BLaER1 (cell line): ENCODE measurements around the gene ISYNA1.
A peak's percentile ranks its signal among the peaks of the same experiment; 100 is the strongest.

Experiments
- H3K27ac ChIP-seq: shearing (Covaris generic); formaldehyde crosslinking; 2 replicates; pipeline ENCODE4 v1.8.1; 2022
- H3K27me3 ChIP-seq: shearing (Covaris generic); formaldehyde crosslinking; 2 replicates; pipeline ENCODE4 v1.8.1; 2022
- H3K36me3 ChIP-seq: shearing (Covaris generic); formaldehyde crosslinking; 2 replicates; pipeline ENCODE4 v1.8.1; 2022
- H3K4me1 ChIP-seq: shearing (Covaris generic); formaldehyde crosslinking; 2 replicates; pipeline ENCODE4 v1.8.1; 2022
- H3K4me2 ChIP-seq: shearing (Covaris generic); formaldehyde crosslinking; 2 replicates; pipeline ENCODE4 v1.8.1; 2022
- H3K4me3 ChIP-seq: shearing (Covaris generic); formaldehyde crosslinking; 2 replicates; pipeline ENCODE4 v1.8.1; 2022
- H3K9ac ChIP-seq: shearing (Covaris generic); formaldehyde crosslinking; 2 replicates; pipeline ENCODE4 v1.8.1; 2022
- H3K9me3 ChIP-seq: shearing (Covaris generic); formaldehyde crosslinking; 2 replicates; pipeline ENCODE4 v1.8.1; 2022
- H4K20me1 ChIP-seq: shearing (Covaris generic); formaldehyde crosslinking; 2 replicates; pipeline ENCODE4 v1.8.1; 2022
- Cebpa-rat ChIP-seq: shearing (Covaris generic); IDR thresholded peaks from 2 replicates; pipeline ENCODE4 v1.8.1; 2022

ISYNA1 gene

DNA sequence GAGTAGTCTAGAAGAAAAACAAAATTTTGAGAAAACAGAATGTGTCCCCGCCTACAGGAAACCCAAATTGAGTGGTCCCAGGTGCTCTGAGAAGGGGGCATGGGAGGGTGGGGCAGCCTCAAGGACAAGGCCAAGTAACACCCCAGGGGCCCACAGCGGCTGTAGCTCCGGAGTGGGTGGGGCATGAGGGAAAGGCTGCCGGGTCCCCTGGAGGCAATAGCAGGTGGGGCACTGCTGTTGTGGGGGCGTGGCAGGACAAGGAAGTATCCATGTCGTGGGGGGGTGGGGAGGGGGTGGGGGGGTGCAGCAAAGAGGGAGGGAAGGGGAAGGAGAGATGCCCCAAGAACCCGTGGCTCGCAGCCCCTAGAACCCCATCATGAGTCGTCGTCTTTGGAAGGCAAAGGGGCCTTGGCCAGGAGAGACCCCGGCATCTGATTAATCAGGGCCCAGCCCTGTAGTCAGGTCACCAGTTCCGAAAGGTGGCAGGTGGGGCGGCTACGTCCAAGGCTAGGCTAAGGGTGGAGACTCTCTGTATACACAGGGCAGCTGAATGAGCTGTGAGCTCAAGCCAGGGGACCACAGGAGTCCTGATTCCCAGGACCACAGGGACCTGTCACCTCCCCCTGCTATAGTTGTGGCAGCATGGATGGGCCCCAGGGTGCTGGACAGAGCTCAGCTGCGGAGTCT, 7.5 kb upstream of the ISYNA1 start:
- H4K20me1 ChIP-seq = peaks cover 60% of the 10 kb centered on the region
- peaks cover 73% of the 10 kb centered on the region for H3K36me3 ChIP-seq
- peak overlapping the region; percentile 69 for H3K27ac ChIP-seq
- H3K27me3 ChIP-seq = no peaks in the 10 kb centered on the region
- TF ChIP-seq Cebpa-rat = no peak
- no peak overlapping the region for H3K4me3 ChIP-seq
- no peaks in the 10 kb centered on the region for H3K9me3 ChIP-seq
- peak overlapping the region; percentile 80 for H3K4me2 ChIP-seq
- H3K9ac ChIP-seq = peak overlapping the region; percentile 65; the same call in 1 of the 2 replicates
- peaks cover 51% of the 10 kb centered on the region for H3K4me1 ChIP-seq

DNA sequence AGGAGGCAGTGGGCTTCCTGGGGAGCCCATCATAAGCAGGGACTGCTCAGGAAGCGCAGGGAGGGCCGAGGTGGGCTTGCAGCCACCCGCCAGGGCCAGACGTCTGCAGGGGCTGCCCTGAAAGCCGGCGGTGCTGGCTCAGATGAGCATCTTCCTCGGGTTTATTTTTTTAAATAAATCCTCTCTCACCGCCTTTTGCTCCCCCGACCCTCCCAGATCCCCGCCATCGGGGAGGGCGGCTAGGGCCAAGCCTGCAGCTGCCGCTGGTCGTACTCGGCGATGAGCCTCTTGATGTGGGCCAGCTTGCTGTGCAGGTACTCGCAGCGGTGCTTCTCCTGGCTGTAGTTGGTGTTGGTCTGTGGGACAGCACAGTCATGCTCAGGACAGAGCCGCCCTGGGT, 6.6 kb upstream of the ISYNA1 start:
- Histone ChIP-seq H3K9me3 (no peaks in the 10 kb centered on the region), H3K4me3 (no peak overlapping the region), H3K4me1 (peaks cover 53% of the 10 kb centered on the region), H3K27ac (peak overlapping the region; percentile 69), H3K27me3 (no peaks in the 10 kb centered on the region), H4K20me1 (peaks cover 55% of the 10 kb centered on the region), H3K36me3 (peaks cover 64% of the 10 kb centered on the region), H3K9ac (peak overlapping the region; percentile 65), H3K4me2 (peak overlapping the region; percentile 80)
- TF ChIP-seq Cebpa-rat = no peak

DNA sequence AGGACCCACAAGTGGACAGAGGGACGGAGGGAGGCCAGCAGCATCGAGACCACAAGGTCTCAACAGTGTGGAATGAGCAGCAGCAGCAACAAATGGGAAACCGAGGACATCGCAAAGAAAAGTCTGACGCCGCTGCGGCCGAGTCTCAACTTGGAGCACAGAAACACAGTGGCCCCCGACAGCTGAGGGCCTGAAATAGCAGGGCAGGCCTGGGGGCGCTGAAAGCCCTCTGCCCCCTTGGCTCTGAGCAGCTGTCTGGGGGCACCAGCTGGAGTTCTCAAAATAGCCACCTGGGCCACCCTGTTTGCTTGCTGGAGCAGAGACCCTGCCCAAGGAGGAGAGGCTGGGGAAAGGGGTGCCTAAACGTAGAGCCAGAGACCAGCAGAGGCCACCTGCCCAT, 5.9 kb upstream of the ISYNA1 start:
- Histone ChIP-seq H3K4me2 (peak overlapping the region; percentile 80), H3K4me3 (no peak overlapping the region), H3K4me1 (peaks cover 60% of the 10 kb centered on the region), H3K9ac (peak overlapping the region; percentile 65), H3K27me3 (no peaks in the 10 kb centered on the region), H3K9me3 (no peaks in the 10 kb centered on the region), H3K27ac (peak overlapping the region; percentile 69), H3K36me3 (peaks cover 58% of the 10 kb centered on the region), H4K20me1 (peaks cover 54% of the 10 kb centered on the region)
- TF ChIP-seq Cebpa-rat = no peak

- Histone ChIP-seq H3K4me3 (no peak overlapping the region), H3K9ac (peak overlapping the region; percentile 65; the same call in 1 of the 2 replicates), H3K9me3 (no peaks in the 10 kb centered on the region), H4K20me1 (peaks cover 54% of the 10 kb centered on the region), H3K27ac (peak overlapping the region; percentile 69), H3K36me3 (peaks cover 53% of the 10 kb centered on the region), H3K27me3 (no peaks in the 10 kb centered on the region), H3K4me2 (peak overlapping the region; percentile 80), H3K4me1 (peaks cover 64% of the 10 kb centered on the region)
- TF ChIP-seq Cebpa-rat = no peak
Measured at GRCh38 chr19:18443406-18443805, 5.5 kb upstream of the ISYNA1 start.

DNA sequence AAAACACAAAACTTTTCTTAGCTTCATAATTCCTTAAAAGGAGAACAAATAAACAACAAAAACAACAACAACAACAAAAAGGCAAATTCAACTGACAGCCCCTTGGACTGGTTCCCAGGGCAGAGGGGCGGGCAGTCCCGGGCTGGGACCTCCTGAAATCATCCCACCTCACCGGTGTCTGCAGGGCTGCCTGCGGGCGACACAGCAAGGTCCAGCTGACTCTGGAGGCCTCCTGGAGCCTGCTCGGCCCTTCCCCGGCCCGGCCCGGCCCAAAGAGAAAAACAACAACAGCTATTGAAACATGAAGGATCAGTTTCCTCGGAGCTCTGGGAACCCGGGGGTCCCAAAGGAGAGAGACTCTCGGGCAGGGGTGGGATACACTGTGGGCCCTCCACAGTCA, 5.0 kb upstream of the ISYNA1 start:
- Histone ChIP-seq H3K4me1 (peaks cover 68% of the 10 kb centered on the region), H3K4me2 (peak overlapping the region; percentile 80; the same call in 1 of the 2 replicates), H3K9me3 (no peaks in the 10 kb centered on the region), H4K20me1 (peaks cover 52% of the 10 kb centered on the region), H3K9ac (no peak overlapping the region), H3K27ac (peak overlapping the region; percentile 69), H3K4me3 (no peak overlapping the region), H3K36me3 (peaks cover 49% of the 10 kb centered on the region), H3K27me3 (no peaks in the 10 kb centered on the region)
- TF ChIP-seq Cebpa-rat = no peak

- Histone ChIP-seq H3K4me1 (peaks cover 68% of the 10 kb centered on the region), H3K27me3 (no peaks in the 10 kb centered on the region), H4K20me1 (peaks cover 48% of the 10 kb centered on the region), H3K4me3 (no peak overlapping the region), H3K4me2 (no peak overlapping the region), H3K9ac (no peak overlapping the region), H3K27ac (no peak overlapping the region), H3K36me3 (peaks cover 40% of the 10 kb centered on the region), H3K9me3 (no peaks in the 10 kb centered on the region)
- no peak for TF ChIP-seq Cebpa-rat
Measured at GRCh38 chr19:18441804-18442788, 4.2 kb upstream of the ISYNA1 start.

DNA sequence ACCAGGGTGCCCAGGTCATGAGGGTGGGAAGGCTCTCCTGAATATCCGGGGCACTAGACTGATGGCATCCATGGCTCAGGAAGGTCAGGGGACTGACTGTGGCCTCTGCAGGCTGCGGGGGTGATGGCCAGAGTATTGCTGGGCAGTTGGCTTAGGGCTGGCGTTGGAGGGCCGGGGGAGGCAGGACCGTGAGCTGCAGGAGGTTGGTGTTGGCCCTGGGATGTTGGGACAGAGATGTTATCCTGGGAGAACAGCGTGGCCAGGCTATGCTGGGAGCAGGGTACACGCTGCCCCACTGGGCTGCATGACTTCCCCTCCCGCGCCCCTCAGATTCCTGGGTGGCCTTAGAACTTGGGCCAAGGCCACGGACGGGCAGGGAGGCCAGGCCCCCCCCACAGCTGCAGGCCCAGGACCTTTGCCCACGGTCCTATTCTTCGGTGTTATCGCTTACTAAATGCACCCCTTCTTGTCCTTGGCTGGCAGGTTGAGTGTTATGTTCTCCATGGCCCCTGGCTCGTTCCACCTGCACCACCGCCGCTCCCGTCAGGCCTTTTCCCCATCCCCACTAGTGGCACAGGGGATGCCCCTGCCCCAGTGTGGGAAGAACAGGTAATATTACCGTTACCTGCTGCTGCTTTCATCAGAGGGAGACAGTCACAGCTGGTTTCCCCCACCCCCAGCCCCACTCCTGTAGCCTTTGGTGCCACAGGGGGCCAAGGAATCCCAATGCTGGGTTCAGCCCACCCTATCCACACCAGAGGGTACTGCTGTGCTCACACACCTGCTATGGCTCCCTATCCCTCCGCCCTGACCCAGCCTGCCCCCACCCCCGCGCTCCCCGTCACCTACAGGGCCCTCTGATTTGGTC, 3.2 kb upstream of the ISYNA1 start:
- H4K20me1 ChIP-seq = peaks cover 46% of the 10 kb centered on the region
- no peak overlapping the region for H3K9ac ChIP-seq
- no peak for TF ChIP-seq Cebpa-rat
- peak overlapping the region; percentile 9; the same call in 1 of the 2 replicates for H3K27ac ChIP-seq
- H3K4me2 ChIP-seq = no peak overlapping the region
- H3K27me3 ChIP-seq = no peaks in the 10 kb centered on the region
- peaks cover 35% of the 10 kb centered on the region for H3K36me3 ChIP-seq
- H3K4me1 ChIP-seq = peaks cover 74% of the 10 kb centered on the region
- no peaks in the 10 kb centered on the region for H3K9me3 ChIP-seq
- H3K4me3 ChIP-seq = no peak overlapping the region

- peak overlapping the region; percentile 9; the same call in 1 of the 2 replicates for H3K27ac ChIP-seq
- H4K20me1 ChIP-seq = peaks cover 46% of the 10 kb centered on the region
- H3K9ac ChIP-seq = no peak overlapping the region
Measured at GRCh38 chr19:18440415-18440877, 2.5 kb upstream of the ISYNA1 start.

GRCh38 chr19:18439910-18440237, 1.9 kb upstream of the ISYNA1 start:
- no peak overlapping the region for H3K9ac ChIP-seq
- no peaks in the 10 kb centered on the region for H3K27me3 ChIP-seq
- H4K20me1 ChIP-seq = peaks cover 51% of the 10 kb centered on the region
- no peak for TF ChIP-seq Cebpa-rat
- H3K36me3 ChIP-seq = peaks cover 39% of the 10 kb centered on the region
- no peaks in the 10 kb centered on the region for H3K9me3 ChIP-seq
- no peak overlapping the region for H3K4me3 ChIP-seq
- H3K4me1 ChIP-seq = peaks cover 75% of the 10 kb centered on the region
- H3K4me2 ChIP-seq = no peak overlapping the region
- no peak overlapping the region for H3K27ac ChIP-seq

More at GRCh38 chr19:18440415-18440877, 2.5 kb upstream of the ISYNA1 start:
- 0 out of 2 replicates have a peak overlapping the region, but pooled peaks have one; percentile 10 for H3K4me2 ChIP-seq
- H3K36me3 ChIP-seq = peaks cover 35% of the 10 kb centered on the region
- H3K9me3 ChIP-seq = no peaks in the 10 kb centered on the region
- no peak overlapping the region for H3K4me3 ChIP-seq
- no peak for TF ChIP-seq Cebpa-rat
- peaks cover 74% of the 10 kb centered on the region for H3K4me1 ChIP-seq
- H3K27me3 ChIP-seq = no peaks in the 10 kb centered on the region
